Spleen (tissue), 7 donors: ENCODE results near the gene TMEM107.

Source experiments
- CTCF ChIP-seq, 11 experiments: fragments of 200-600 bp in 7 of 11; fragments of 450-650 bp in 4 of 11; sonication (generic) in 4 of 11; IDR thresholded peaks in 8 of 11; conservative IDR thresholded peaks in 3 of 11; 1 replicate in 7 of 11; 2 replicates in 4 of 11; pipeline versions ENCODE4 v1.4.0 to v1.8.0; 2016 to 2021; ENCODE audit warnings: antibody characterized with exemption in 11 of 11, inconsistent platforms in 4 of 11, mild to moderate bottlenecking in 1 of 11
- POLR2A ChIP-seq, 3 donors: fragments of 450-650 bp; IDR thresholded peaks; one replicate each; pipeline ENCODE4 v1.5.1; 2017; ENCODE audit warnings: antibody characterized with exemption in 3 of 3, mild to moderate bottlenecking in 1 of 3
- donor health status: DM: no; HTN: no; CAD: no; lungs with moderate emphysema.
- donor health status: DM: no; HTN: no; CAD: no.
- donor health status: DM: no; HTN: no; CAD: no.

- TF ChIP-seq CTCF (IDR thresholded peaks at IDR 0.05 in 8 of 11, conservative IDR thresholded peaks at IDR 0.05 in 3 of 11) (no peak), POLR2A (IDR thresholded peaks at IDR 0.05) (no peak)
Measured at GRCh38 chr17:8133941-8134340, 42.2 kb downstream of the TMEM107 start.
